ENCODE results near the gene SUZ12.
"Not testable (repeated sequence)": the region's sequence is repeated elsewhere in the genome, so short reads cannot be mapped to it uniquely, and the experiment has no call there.

- not testable (repeated sequence) for TF ChIP-seq ZC3H10 (CRISPR knock-in tag; IDR thresholded peaks at IDR 0.05); PATZ1 (CRISPR knock-in tag; IDR thresholded peaks at IDR 0.05; ENCODE audit: borderline replicate concordance); ZFP30 (CRISPR knock-in tag; IDR thresholded peaks at IDR 0.05); SNAI2 (CRISPR knock-in tag; IDR thresholded peaks at IDR 0.05); PPARA (CRISPR knock-in tag; IDR thresholded peaks at IDR 0.05; ENCODE audit: borderline replicate concordance); BACH2 (CRISPR knock-in tag; IDR thresholded peaks at IDR 0.05; ENCODE audit: borderline replicate concordance); TSHZ2 (CRISPR knock-in tag; IDR thresholded peaks at IDR 0.05); RARB (CRISPR knock-in tag; IDR thresholded peaks at IDR 0.05); ESRRG (CRISPR knock-in tag; IDR thresholded peaks at IDR 0.05); ARNTL (CRISPR knock-in tag; IDR thresholded peaks at IDR 0.05; ENCODE audit: borderline replicate concordance, low read depth); CSDC2 (CRISPR knock-in tag; IDR thresholded peaks at IDR 0.05); TOX (CRISPR knock-in tag; IDR thresholded peaks at IDR 0.05; ENCODE audit: borderline replicate concordance); ZFP3 (CRISPR knock-in tag; IDR thresholded peaks at IDR 0.05)
Observed at GRCh38 chr17:31917721-31918120, 19.1 kb upstream of the SUZ12 start.

All from SK-N-SH treated with all-trans-retinoic acid at 6 μM for 48 hours (cell line).